Neural cell (in vitro differentiated cells): ENCODE data around the gene SLCO6A1. TPM values are rescaled to one million over a fixed set of nuclear protein-coding genes. Genes with fewer than 3 reads are reported as not detected.

Source experiments
- H2AFZ ChIP-seq: fragments of 200-600, 300-800 bp; sonication (generic), shearing (Covaris generic); 2 replicates; pipeline ENCODE4 v1.6.0; 2014; ENCODE audit warnings: low read depth, mild to moderate bottlenecking, antibody characterized with exemption, low read length, moderate library complexity
- H3F3A ChIP-seq: fragments of 200-600 bp; shearing (Covaris generic); 2 replicates; pipeline ENCODE4 v1.6.1; 2016; ENCODE audit warnings: mild to moderate bottlenecking, moderate library complexity, mixed read lengths, antibody characterized with exemption, low read length; ENCODE audit not compliant: insufficient read depth, poor library complexity, severe bottlenecking
- H3K27ac ChIP-seq: fragments of 200-600, 300-800 bp; sonication (generic), shearing (Covaris generic); 2 replicates; pipeline ENCODE4 v1.5.1; 2014; ENCODE audit warnings: mild to moderate bottlenecking, low read length, moderate library complexity
- H3K27me3 ChIP-seq: fragments of 300-800, 200-600 bp; sonication (generic), shearing (Covaris generic); 2 replicates; pipeline ENCODE4 v1.6.0; 2014; ENCODE audit warnings: mild to moderate bottlenecking, low read depth, low read length, moderate library complexity; ENCODE audit not compliant: insufficient read depth
- H3K36me3 ChIP-seq: fragments of 300-800, 200-600 bp; sonication (generic), shearing (Covaris generic); 2 replicates; pipeline ENCODE4 v1.5.1; 2014; ENCODE audit warnings: mild to moderate bottlenecking, antibody characterized with exemption, low read length, moderate library complexity; ENCODE audit not compliant: insufficient read depth
- H3K4me2 ChIP-seq: fragments of 300-800, 200-600 bp; sonication (generic), shearing (Covaris generic); 2 replicates; pipeline ENCODE4 v1.6.0; 2014; ENCODE audit warnings: mild to moderate bottlenecking, low read length
- H3K4me3 ChIP-seq: fragments of 300-800, 200-600 bp; sonication (generic), shearing (Covaris generic); 2 replicates; pipeline ENCODE4 v1.5.1; 2014; ENCODE audit warnings: mild to moderate bottlenecking, low read length, moderate library complexity
- H3K79me2 ChIP-seq: fragments of 200-600 bp; shearing (Covaris generic); replicated peaks from 2 replicates; pipeline ENCODE4 v1.6.0; 2014; ENCODE audit warnings: mild to moderate bottlenecking, low read length, moderate library complexity; ENCODE audit not compliant: insufficient read depth
- H3K9ac ChIP-seq: fragments of 300-800, 200-600 bp; sonication (generic), shearing (Covaris generic); 2 replicates; pipeline ENCODE4 v1.6.1; 2016; ENCODE audit warnings: mild to moderate bottlenecking, low read length, mixed read lengths
- H3K9me2 ChIP-seq: fragments of 200-600 bp; shearing (Covaris generic); 2 replicates; pipeline ENCODE4 v1.6.1; 2016; ENCODE audit warnings: mild to moderate bottlenecking, low read length, mixed read lengths; ENCODE audit not compliant: insufficient read depth
- H3K9me3 ChIP-seq: fragments of 200-600, 300-800 bp; sonication (generic), shearing (Covaris generic); 2 replicates; pipeline ENCODE4 v1.6.1; 2016; ENCODE audit warnings: mild to moderate bottlenecking, mixed run types, low read length, moderate library complexity, mixed read lengths
- H4K20me1 ChIP-seq: fragments of 200-600 bp; shearing (Covaris generic); 2 replicates; pipeline ENCODE4 v1.6.1; 2016; ENCODE audit warnings: mild to moderate bottlenecking, mixed run types; ENCODE audit not compliant: insufficient read depth
- EP300 ChIP-seq: fragments of 450-650 bp; conservative IDR thresholded peaks from 2 replicates; pipeline ENCODE4 v1.6.1; 2014; ENCODE audit warnings: antibody characterized with exemption, mild to moderate bottlenecking, moderate library complexity; ENCODE audit not compliant: poor library complexity, severe bottlenecking
- EZH2 ChIP-seq: fragments of 200-600, 300-800 bp; shearing (Covaris generic), sonication (generic); IDR thresholded peaks from 2 replicates; pipeline ENCODE4 v1.6.1; 2014; ENCODE audit warnings: antibody characterized with exemption, low read length, borderline replicate concordance, mild to moderate bottlenecking; ENCODE audit not compliant: insufficient read depth, poor library complexity, severe bottlenecking
- MXI1 ChIP-seq: fragments of 450-650 bp; conservative IDR thresholded peaks from 2 replicates; pipeline ENCODE4 v1.6.1; 2014; ENCODE audit warnings: antibody characterized with exemption, mild to moderate bottlenecking; ENCODE audit not compliant: poor library complexity, severe bottlenecking
- POLR2AphosphoS5 ChIP-seq: IDR thresholded peaks from 2 replicates; pipeline ENCODE4 v1.6.1; 2012
- RAD21 ChIP-seq: fragments of 450-650 bp; conservative IDR thresholded peaks from 2 replicates; pipeline ENCODE4 v1.6.1; 2014; ENCODE audit warnings: antibody characterized with exemption, mild to moderate bottlenecking, moderate library complexity
- REST ChIP-seq: IDR thresholded peaks from 2 replicates; pipeline ENCODE4 v1.6.1; 2012; ENCODE audit warnings: borderline replicate concordance
- SMC3 ChIP-seq: fragments of 450-650 bp; conservative IDR thresholded peaks from 2 replicates; pipeline ENCODE4 v1.6.1; 2014; ENCODE audit warnings: antibody characterized with exemption, mild to moderate bottlenecking, moderate library complexity; ENCODE audit not compliant: poor library complexity
- TAF1 ChIP-seq: IDR thresholded peaks from 2 replicates; pipeline ENCODE4 v1.6.1; 2012; ENCODE audit warnings: low read depth
- polyA plus RNA-seq: library from polyadenylated mRNA; depleted of rRNA; stranded (reverse); fragments of >200 nt; gene quantifications from 2 replicates; pipeline ENCODE4 v1.2.3, GENCODE V29; 2014
- TF ChIP-seq, protein P1 (sequence below): fragments of 450-650 bp; IDR thresholded peaks from 2 replicates; pipeline ENCODE4 v1.5.1; 2014; ENCODE audit warnings: antibody characterized with exemption, mild to moderate bottlenecking, moderate library complexity; ENCODE audit not compliant: poor library complexity, severe bottlenecking

SLCO6A1 gene
- polyA plus RNA-seq, 1 donor from 2014 or later, result not detected

- H3K79me2 ChIP-seq, result no peaks in the 10 kb centered on the region
- H3K9me2 ChIP-seq, result no peaks in the 10 kb centered on the region
- no peaks in the 10 kb centered on the region for H3F3A ChIP-seq
- no peak overlapping the region for H3K9ac ChIP-seq
- H3K4me3 ChIP-seq, result no peak overlapping the region
- TF ChIP-seq RAD21 (no peak), MXI1 (no peak), REST (no peak), SMC3 (no peak), EP300 (no peak), POLR2AphosphoS5 (no peak), EZH2 (no peak), TAF1 (no peak)
- TF ChIP-seq, protein P1, sequence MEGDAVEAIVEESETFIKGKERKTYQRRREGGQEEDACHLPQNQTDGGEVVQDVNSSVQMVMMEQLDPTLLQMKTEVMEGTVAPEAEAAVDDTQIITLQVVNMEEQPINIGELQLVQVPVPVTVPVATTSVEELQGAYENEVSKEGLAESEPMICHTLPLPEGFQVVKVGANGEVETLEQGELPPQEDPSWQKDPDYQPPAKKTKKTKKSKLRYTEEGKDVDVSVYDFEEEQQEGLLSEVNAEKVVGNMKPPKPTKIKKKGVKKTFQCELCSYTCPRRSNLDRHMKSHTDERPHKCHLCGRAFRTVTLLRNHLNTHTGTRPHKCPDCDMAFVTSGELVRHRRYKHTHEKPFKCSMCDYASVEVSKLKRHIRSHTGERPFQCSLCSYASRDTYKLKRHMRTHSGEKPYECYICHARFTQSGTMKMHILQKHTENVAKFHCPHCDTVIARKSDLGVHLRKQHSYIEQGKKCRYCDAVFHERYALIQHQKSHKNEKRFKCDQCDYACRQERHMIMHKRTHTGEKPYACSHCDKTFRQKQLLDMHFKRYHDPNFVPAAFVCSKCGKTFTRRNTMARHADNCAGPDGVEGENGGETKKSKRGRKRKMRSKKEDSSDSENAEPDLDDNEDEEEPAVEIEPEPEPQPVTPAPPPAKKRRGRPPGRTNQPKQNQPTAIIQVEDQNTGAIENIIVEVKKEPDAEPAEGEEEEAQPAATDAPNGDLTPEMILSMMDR, result no peak
- H3K27me3 ChIP-seq, result no peaks in the 10 kb centered on the region
- no peak overlapping the region for H2AFZ ChIP-seq
- H3K27ac ChIP-seq, result no peak overlapping the region
- no peaks in the 10 kb centered on the region for H3K36me3 ChIP-seq
- no peaks in the 10 kb centered on the region for H4K20me1 ChIP-seq
- H3K4me2 ChIP-seq, result no peak overlapping the region
- no peaks in the 10 kb centered on the region for H3K9me3 ChIP-seq
Measured at GRCh38 chr5:102483736-102484135, 15.1 kb downstream of the SLCO6A1 start.

DNA sequence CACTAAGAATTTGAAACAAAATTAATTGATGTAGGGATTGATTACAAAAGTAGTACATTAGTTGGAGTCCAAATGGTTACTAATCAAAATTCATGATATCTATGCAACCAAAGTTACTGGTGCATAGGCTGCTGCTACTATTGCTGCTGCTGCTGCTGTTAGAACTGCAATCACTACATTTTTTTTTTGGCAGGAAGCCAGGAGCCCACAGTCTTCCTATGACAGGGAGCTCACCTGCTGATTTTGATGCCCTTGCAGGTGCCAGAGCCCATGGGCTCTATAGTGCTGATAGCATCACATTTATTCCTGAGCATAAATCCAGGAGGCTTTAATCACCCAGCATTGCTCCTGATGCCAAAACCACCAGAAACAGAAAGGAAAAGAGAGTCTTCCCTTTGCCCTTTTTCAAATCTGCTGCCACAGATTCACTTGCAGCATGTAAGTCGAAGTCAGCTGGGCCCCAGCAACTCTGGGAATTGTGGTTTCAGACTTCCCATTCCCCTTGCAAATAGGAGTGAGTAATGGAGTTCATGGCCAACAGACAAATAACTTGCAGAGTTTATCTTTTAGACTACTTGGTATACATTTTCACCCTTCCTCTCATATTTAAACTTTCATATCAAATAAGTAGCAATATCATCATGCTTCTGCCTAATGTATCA lies 17.6 kb downstream of the SLCO6A1 start:
- Histone ChIP-seq H3K4me2 (no peak overlapping the region), H3K9me3 (no peaks in the 10 kb centered on the region), H3K9me2 (no peaks in the 10 kb centered on the region), H3K27me3 (no peaks in the 10 kb centered on the region), H2AFZ (no peak overlapping the region), H3F3A (no peaks in the 10 kb centered on the region), H3K4me3 (no peak overlapping the region), H3K36me3 (no peaks in the 10 kb centered on the region), H3K79me2 (no peaks in the 10 kb centered on the region), H3K27ac (no peak overlapping the region), H3K9ac (no peak overlapping the region), H4K20me1 (no peaks in the 10 kb centered on the region)
- TF ChIP-seq SMC3 (no peak), MXI1 (no peak), RAD21 (no peak), POLR2AphosphoS5 (no peak)
